ENCODE data around the gene RCHY1. TPM values are rescaled to one million over a fixed set of nuclear protein-coding genes. Genes with fewer than 3 reads are reported as not detected.

RCHY1 gene
- total RNA-seq, 1 experiment from 2014 or later, result 17.1 TPM

- peaks cover 3% of the 10 kb centered on the region; the same call in 1 of the 2 replicates for H3K36me3 ChIP-seq (ENCODE audit: control insufficient read depth, insufficient read depth, low read length)
- POLR2A ChIA-PET, result no interaction called here
Observed at GRCh38 chr4:75505630-75506029, 8.6 kb downstream of the RCHY1 start.

GRCh38 chr4:75502671-75503070, 11.5 kb downstream of the RCHY1 start:
- no peak for ATAC-seq
- ChIA-PET CTCF (no interaction called here), POLR2A (no interaction called here)

More at GRCh38 chr4:75505630-75506029, 8.6 kb downstream of the RCHY1 start:
- ATAC-seq (no peak), DNase-seq (ENCODE audit: low read depth, low spot score) (no peak)
- Histone ChIP-seq H3K27ac (ENCODE audit: low read length) (no peak overlapping the region), H3K27me3 (ENCODE audit: control insufficient read depth, insufficient read depth, low read length) (no peaks in the 10 kb centered on the region), H3K4me1 (ENCODE audit: control insufficient read depth, insufficient read depth, low read length) (no peaks in the 10 kb centered on the region), H3K4me3 (ENCODE audit: low read depth in 2 of 2, low read length in 2 of 2) (no peak overlapping the region), H3K9me3 (ENCODE audit: control insufficient read depth, insufficient read depth, low read depth, low read length) (no peaks in the 10 kb centered on the region)
- TF ChIP-seq TCF7L2 (IDR thresholded peaks at IDR 0.05; ENCODE audit: low read depth, low read length) (no peak), SIN3A (IDR thresholded peaks at IDR 0.05; ENCODE audit: borderline replicate concordance, insufficient read depth, low read depth, low read length) (no peak), CTCF (IDR thresholded peaks at IDR 0.05) (no peak), POLR2AphosphoS5 (IDR thresholded peaks at IDR 0.05; ENCODE audit: low read depth, low read length) (no peak), REST (IDR thresholded peaks at IDR 0.05; ENCODE audit: insufficient read depth in 1 of 2, low read depth in 2 of 2, low read length in 1 of 2) (no peak)
- intact Hi-C loops (cut with micrococcal nuclease; ENCODE audit: unreplicated experiment) (no loop called here), in situ Hi-C loops (cut with HindIII; ENCODE audit: low pct_unique_long_range_greater_than_20kb, low sequenced_read_pairs) (no loop called here)
- CTCF ChIA-PET, result no interaction called here
- no TSS peak for BruUV-seq (replicated peaks)

More at GRCh38 chr4:75502671-75503070, 11.5 kb downstream of the RCHY1 start:
- no peak for DNase-seq (ENCODE audit: low read depth, low spot score)
- no peak overlapping the region for H3K27ac ChIP-seq (ENCODE audit: low read length)
- no peak overlapping the region for H3K4me3 ChIP-seq (ENCODE audit: low read depth in 2 of 2, low read length in 2 of 2)
- H3K4me1 ChIP-seq (ENCODE audit: control insufficient read depth, insufficient read depth, low read length), result no peaks in the 10 kb centered on the region
- H3K36me3 ChIP-seq (ENCODE audit: control insufficient read depth, insufficient read depth, low read length), result no peaks in the 10 kb centered on the region; the same call in 1 of the 2 replicates
- in situ Hi-C loops (cut with HindIII; ENCODE audit: low pct_unique_long_range_greater_than_20kb, low sequenced_read_pairs) (no loop called here), intact Hi-C loops (cut with micrococcal nuclease; ENCODE audit: unreplicated experiment) (no loop called here)
- no TSS peak for BruUV-seq (replicated peaks)
- TF ChIP-seq SIN3A (IDR thresholded peaks at IDR 0.05; ENCODE audit: borderline replicate concordance, insufficient read depth, low read depth, low read length), result no peak
- no peak for TF ChIP-seq CTCF (IDR thresholded peaks at IDR 0.05)
- TF ChIP-seq REST (IDR thresholded peaks at IDR 0.05; ENCODE audit: insufficient read depth in 1 of 2, low read depth in 2 of 2, low read length in 1 of 2), result no peak
- no peak for TF ChIP-seq POLR2AphosphoS5 (IDR thresholded peaks at IDR 0.05; ENCODE audit: low read depth, low read length)
- TF ChIP-seq TCF7L2 (IDR thresholded peaks at IDR 0.05; ENCODE audit: low read depth, low read length), result no peak
- no peaks in the 10 kb centered on the region for H3K27me3 ChIP-seq (ENCODE audit: control insufficient read depth, insufficient read depth, low read length)
- no peaks in the 10 kb centered on the region for H3K9me3 ChIP-seq (ENCODE audit: control insufficient read depth, insufficient read depth, low read depth, low read length)

All from Panc1 (cell line).